OCI-LY3 (cell line): Measurements from ENCODE around the gene RIPK3.

ENCODE experiments used
- EZH2phosphoT487 ChIP-seq: fragments of 200-600 bp; shearing (Covaris generic); IDR thresholded peaks from 2 replicates; pipeline ENCODE4 v1.6.1; 2018; ENCODE audit warnings: antibody characterized with exemption, mixed run types, low read depth
- TF ChIP-seq, protein P1 (sequence below): fragments of 200-600, 300-600 bp; sonication (generic); IDR thresholded peaks from 2 replicates; pipeline ENCODE4 v1.5.1; 2014; ENCODE audit warnings: antibody characterized with exemption, low read length, low read depth

DNA sequence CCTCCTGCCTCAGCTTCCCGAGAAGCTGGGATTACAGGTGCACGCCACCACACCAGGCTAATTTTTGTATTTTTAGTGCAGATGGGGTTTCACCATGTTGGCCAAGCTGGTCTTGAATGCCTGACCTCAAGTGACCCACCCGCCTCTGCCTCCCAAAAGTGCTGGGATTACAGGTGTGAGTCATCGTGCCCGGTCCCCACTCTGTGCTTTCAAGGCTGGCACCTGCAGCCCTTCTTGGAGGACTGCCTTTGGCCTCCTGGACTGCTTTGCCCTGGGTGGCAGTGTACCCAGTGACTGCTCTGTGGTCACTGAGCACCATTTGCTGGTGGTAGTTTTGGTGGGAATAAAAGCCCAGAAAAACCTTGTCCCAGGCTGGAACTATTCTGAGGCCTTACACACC is 52.8 kb downstream of the RIPK3 start:
- TF ChIP-seq, protein P1, sequence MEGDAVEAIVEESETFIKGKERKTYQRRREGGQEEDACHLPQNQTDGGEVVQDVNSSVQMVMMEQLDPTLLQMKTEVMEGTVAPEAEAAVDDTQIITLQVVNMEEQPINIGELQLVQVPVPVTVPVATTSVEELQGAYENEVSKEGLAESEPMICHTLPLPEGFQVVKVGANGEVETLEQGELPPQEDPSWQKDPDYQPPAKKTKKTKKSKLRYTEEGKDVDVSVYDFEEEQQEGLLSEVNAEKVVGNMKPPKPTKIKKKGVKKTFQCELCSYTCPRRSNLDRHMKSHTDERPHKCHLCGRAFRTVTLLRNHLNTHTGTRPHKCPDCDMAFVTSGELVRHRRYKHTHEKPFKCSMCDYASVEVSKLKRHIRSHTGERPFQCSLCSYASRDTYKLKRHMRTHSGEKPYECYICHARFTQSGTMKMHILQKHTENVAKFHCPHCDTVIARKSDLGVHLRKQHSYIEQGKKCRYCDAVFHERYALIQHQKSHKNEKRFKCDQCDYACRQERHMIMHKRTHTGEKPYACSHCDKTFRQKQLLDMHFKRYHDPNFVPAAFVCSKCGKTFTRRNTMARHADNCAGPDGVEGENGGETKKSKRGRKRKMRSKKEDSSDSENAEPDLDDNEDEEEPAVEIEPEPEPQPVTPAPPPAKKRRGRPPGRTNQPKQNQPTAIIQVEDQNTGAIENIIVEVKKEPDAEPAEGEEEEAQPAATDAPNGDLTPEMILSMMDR = no peak
- no peak for TF ChIP-seq EZH2phosphoT487
